OCI-LY7 (cell line): Measurements from ENCODE around the gene SGK1.

Source experiments
- EZH2phosphoT487 ChIP-seq: fragments of 200-600 bp; sonication (generic); IDR thresholded peaks from 2 replicates; pipeline ENCODE4 v1.6.1; 2018; ENCODE audit warnings: low read depth, borderline replicate concordance, mild to moderate bottlenecking, mixed run types, antibody characterized with exemption, low read length, moderate library complexity, mixed read lengths
- TF ChIP-seq, protein P1 (sequence below): fragments of 200-600 bp; sonication (generic); conservative IDR thresholded peaks from 2 replicates; pipeline ENCODE4 v1.5.1; 2014; ENCODE audit warnings: mild to moderate bottlenecking, antibody characterized with exemption, low read length, moderate library complexity, mixed read lengths

- TF ChIP-seq, protein P1, sequence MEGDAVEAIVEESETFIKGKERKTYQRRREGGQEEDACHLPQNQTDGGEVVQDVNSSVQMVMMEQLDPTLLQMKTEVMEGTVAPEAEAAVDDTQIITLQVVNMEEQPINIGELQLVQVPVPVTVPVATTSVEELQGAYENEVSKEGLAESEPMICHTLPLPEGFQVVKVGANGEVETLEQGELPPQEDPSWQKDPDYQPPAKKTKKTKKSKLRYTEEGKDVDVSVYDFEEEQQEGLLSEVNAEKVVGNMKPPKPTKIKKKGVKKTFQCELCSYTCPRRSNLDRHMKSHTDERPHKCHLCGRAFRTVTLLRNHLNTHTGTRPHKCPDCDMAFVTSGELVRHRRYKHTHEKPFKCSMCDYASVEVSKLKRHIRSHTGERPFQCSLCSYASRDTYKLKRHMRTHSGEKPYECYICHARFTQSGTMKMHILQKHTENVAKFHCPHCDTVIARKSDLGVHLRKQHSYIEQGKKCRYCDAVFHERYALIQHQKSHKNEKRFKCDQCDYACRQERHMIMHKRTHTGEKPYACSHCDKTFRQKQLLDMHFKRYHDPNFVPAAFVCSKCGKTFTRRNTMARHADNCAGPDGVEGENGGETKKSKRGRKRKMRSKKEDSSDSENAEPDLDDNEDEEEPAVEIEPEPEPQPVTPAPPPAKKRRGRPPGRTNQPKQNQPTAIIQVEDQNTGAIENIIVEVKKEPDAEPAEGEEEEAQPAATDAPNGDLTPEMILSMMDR = no peak
- TF ChIP-seq EZH2phosphoT487 = no peak
These were observed 28.7 kb downstream of the SGK1 start for GRCh38 chr6:134289204-134289575.
